ENCODE results near the gene ZFYVE9.

The ZFYVE9 gene

DNA sequence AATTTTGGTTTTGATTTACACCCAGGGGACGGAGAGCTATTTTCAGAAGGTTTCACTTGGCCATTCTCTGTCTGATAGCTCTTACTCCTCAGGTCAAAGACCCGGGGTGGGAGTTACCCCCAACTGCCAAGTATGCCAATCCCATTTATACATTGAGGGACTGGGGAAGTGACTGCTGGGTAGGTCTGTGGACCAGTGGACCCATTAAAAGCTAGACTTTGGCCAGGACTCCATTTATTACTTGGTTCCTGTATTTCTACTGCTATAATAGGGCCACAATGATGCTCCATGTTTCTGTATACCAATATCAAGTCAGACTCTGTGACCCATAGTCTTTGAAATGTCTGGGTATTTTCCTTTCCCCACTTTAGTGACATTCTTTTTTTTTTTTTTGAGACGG lies 14.6 kb downstream of the ZFYVE9 start:
- peaks cover 34% of the 10 kb centered on the region for H4K20me1 ChIP-seq (ENCODE audit: insufficient read depth, low read length)
- no peak overlapping the region for H2AFZ ChIP-seq (ENCODE audit: low read depth, low read length)
- no peak for ATAC-seq (ENCODE audit: insufficient read depth, low read depth)
- DNase-seq = no peak
- no peak overlapping the region for H3K4me3 ChIP-seq (ENCODE audit: low read depth in 1 of 2, low read length in 2 of 2)
- H3K4me2 ChIP-seq (ENCODE audit: insufficient read depth, low read length) = no peak overlapping the region
- H3K27me3 ChIP-seq (ENCODE audit: insufficient read depth, low read length, poor library complexity) = no peaks in the 10 kb centered on the region
- H3K4me1 ChIP-seq (ENCODE audit: insufficient read depth, low read length) = no peaks in the 10 kb centered on the region
- H3K27ac ChIP-seq (ENCODE audit: low read length) = no peak overlapping the region
- H3K9me3 ChIP-seq (ENCODE audit: insufficient read depth, low read length, severe bottlenecking) = no peaks in the 10 kb centered on the region
- peaks cover 84% of the 10 kb centered on the region for H3K79me2 ChIP-seq (ENCODE audit: insufficient read depth, low read length)
- H3K9ac ChIP-seq (ENCODE audit: low read depth, low read length) = no peak overlapping the region
- peaks cover 3% of the 10 kb centered on the region; the same call in 1 of the 2 replicates for H3K36me3 ChIP-seq (ENCODE audit: insufficient read depth, low read length)
- no peak for TF ChIP-seq EZH2 (IDR thresholded peaks at IDR 0.05; ENCODE audit: borderline replicate concordance, low read depth, low read length, severe bottlenecking)
- TF ChIP-seq, protein P1, sequence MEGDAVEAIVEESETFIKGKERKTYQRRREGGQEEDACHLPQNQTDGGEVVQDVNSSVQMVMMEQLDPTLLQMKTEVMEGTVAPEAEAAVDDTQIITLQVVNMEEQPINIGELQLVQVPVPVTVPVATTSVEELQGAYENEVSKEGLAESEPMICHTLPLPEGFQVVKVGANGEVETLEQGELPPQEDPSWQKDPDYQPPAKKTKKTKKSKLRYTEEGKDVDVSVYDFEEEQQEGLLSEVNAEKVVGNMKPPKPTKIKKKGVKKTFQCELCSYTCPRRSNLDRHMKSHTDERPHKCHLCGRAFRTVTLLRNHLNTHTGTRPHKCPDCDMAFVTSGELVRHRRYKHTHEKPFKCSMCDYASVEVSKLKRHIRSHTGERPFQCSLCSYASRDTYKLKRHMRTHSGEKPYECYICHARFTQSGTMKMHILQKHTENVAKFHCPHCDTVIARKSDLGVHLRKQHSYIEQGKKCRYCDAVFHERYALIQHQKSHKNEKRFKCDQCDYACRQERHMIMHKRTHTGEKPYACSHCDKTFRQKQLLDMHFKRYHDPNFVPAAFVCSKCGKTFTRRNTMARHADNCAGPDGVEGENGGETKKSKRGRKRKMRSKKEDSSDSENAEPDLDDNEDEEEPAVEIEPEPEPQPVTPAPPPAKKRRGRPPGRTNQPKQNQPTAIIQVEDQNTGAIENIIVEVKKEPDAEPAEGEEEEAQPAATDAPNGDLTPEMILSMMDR (IDR thresholded peaks at IDR 0.05; ENCODE audit: borderline replicate concordance, extremely low read depth, low read length, poor library complexity, severe bottlenecking) = no peak

DNA sequence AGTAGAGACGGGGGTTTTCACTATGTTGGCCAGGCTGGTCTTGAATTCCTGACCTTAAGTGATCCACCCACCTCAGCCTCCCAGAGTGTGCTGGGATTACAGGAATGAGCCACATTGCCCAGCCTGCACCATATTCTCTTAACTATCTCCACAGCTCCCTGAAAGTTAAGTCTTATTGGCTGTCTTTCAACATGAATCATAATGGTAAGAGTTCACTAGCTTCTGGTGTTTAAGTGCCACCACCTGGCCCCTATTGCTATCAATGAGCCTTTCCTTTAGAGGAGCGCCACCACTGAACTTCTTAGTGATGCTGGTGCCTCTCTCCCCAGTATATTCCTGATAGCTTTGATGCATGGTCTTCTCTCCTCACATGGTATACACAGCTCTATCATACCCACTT lies 15.7 kb downstream of the ZFYVE9 start:
- Histone ChIP-seq H3K9ac (ENCODE audit: low read depth, low read length) (no peak overlapping the region), H3K4me3 (ENCODE audit: low read depth in 1 of 2, low read length in 2 of 2) (no peak overlapping the region), H3K27ac (ENCODE audit: low read length) (no peak overlapping the region), H3K4me2 (ENCODE audit: insufficient read depth, low read length) (no peak overlapping the region), H2AFZ (ENCODE audit: low read depth, low read length) (no peak overlapping the region), H3K79me2 (ENCODE audit: insufficient read depth, low read length) (peaks cover 85% of the 10 kb centered on the region), H3K9me3 (ENCODE audit: insufficient read depth, low read length, severe bottlenecking) (no peaks in the 10 kb centered on the region), H3K4me1 (ENCODE audit: insufficient read depth, low read length) (no peaks in the 10 kb centered on the region), H3K36me3 (ENCODE audit: insufficient read depth, low read length) (peaks cover 3% of the 10 kb centered on the region; the same call in 1 of the 2 replicates), H4K20me1 (ENCODE audit: insufficient read depth, low read length) (peaks cover 40% of the 10 kb centered on the region), H3K27me3 (ENCODE audit: insufficient read depth, low read length, poor library complexity) (no peaks in the 10 kb centered on the region)
- TF ChIP-seq, protein P1 (IDR thresholded peaks at IDR 0.05; ENCODE audit: borderline replicate concordance, extremely low read depth, low read length, poor library complexity, severe bottlenecking) = no peak
- TF ChIP-seq EZH2 (IDR thresholded peaks at IDR 0.05; ENCODE audit: borderline replicate concordance, low read depth, low read length, severe bottlenecking) = no peak
- ATAC-seq (ENCODE audit: insufficient read depth, low read depth) (no peak), DNase-seq (no peak)

DNA sequence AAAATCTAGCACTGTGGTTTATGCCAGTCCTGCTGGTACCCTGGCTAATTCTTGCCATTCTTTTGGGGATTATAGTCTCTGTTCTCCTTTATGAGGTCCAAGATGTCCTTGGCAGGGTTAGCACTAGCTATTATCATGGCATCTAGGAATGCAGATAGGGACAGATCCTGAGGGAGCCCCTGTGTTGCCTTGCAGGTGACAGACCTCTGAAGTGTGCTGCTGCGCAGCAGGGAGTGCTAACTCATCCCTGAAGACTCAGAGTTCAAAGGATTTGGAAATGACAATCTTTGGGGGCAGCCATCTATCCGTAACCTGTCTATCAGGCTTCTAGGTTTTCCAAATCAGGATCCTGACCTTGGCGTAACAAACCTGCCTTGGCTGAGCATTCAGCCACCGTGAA lies 16.3 kb downstream of the ZFYVE9 start:
- DNase-seq = no peak
- H2AFZ ChIP-seq (ENCODE audit: low read depth, low read length) = no peak overlapping the region

More for the DNA sequence above, 16.3 kb downstream of the ZFYVE9 start:
- peaks cover 84% of the 10 kb centered on the region for H3K79me2 ChIP-seq (ENCODE audit: insufficient read depth, low read length)
- no peak overlapping the region for H3K27ac ChIP-seq (ENCODE audit: low read length)
- no peaks in the 10 kb centered on the region for H3K27me3 ChIP-seq (ENCODE audit: insufficient read depth, low read length, poor library complexity)
- no peak overlapping the region for H3K9ac ChIP-seq (ENCODE audit: low read depth, low read length)
- H3K4me3 ChIP-seq (ENCODE audit: low read depth in 1 of 2, low read length in 2 of 2) = no peak overlapping the region
- H3K36me3 ChIP-seq (ENCODE audit: insufficient read depth, low read length) = peaks cover 3% of the 10 kb centered on the region; the same call in 1 of the 2 replicates
- H3K4me1 ChIP-seq (ENCODE audit: insufficient read depth, low read length) = no peaks in the 10 kb centered on the region
- H3K9me3 ChIP-seq (ENCODE audit: insufficient read depth, low read length, severe bottlenecking) = no peaks in the 10 kb centered on the region
- H4K20me1 ChIP-seq (ENCODE audit: insufficient read depth, low read length) = peaks cover 38% of the 10 kb centered on the region
- no peak for ATAC-seq (ENCODE audit: insufficient read depth, low read depth)
- no peak overlapping the region for H3K4me2 ChIP-seq (ENCODE audit: insufficient read depth, low read length)
- TF ChIP-seq, protein P1 (IDR thresholded peaks at IDR 0.05; ENCODE audit: borderline replicate concordance, extremely low read depth, low read length, poor library complexity, severe bottlenecking) = no peak
- no peak for TF ChIP-seq EZH2 (IDR thresholded peaks at IDR 0.05; ENCODE audit: borderline replicate concordance, low read depth, low read length, severe bottlenecking)

All from DND-41 (cell line).